Dedifferentiated amniotic fluid mesenchymal stem cell (primary cell): Measurements from ENCODE around the gene AVEN.

Experiments
- DNase-seq: peaks from one replicate; pipeline ENCODE4 v3.0.0-alpha.2; 2016; ENCODE audit errors: extremely low spot score

AVEN gene

DNA sequence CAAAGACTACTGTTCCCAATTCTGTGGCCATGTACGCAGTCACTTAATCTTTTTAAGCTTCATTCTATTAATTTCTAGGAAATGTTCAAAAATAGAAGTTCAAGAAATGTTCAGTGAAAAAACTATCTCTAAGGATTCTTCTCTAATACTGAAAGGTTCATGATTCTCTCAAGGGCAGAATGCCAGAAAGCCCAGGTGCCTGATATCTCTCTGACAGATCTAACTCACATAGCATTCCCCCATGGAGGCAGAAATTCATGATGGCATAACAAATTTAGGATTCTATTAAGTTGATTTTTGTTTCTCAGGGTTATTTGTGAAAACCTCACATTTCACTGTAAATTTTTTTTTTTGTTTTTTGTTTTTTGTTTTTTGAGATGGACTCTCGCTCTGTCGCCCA is 53.3 kb downstream of the AVEN start:
- no peak for DNase-seq

DNA sequence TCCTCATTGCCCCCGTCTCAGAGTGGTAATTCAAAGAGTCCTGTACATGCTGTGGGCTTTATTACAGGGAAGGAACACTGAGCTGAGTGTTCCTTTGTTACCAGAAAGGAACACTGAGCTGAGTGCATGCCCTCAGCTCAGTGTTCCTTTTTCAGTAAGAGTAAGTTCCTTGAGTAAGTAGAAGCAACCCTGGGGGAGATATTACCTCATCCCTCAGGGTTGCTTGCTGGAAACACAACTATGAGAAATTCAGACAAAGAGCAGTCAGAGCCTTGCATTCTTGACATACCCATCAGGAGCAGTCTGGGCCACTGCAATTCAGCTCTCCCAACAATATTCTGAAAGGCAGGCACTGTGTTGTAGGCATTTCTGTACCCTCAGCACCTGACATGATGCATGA is 53.7 kb downstream of the AVEN start:
- peak; percentile 74 for DNase-seq

DNA sequence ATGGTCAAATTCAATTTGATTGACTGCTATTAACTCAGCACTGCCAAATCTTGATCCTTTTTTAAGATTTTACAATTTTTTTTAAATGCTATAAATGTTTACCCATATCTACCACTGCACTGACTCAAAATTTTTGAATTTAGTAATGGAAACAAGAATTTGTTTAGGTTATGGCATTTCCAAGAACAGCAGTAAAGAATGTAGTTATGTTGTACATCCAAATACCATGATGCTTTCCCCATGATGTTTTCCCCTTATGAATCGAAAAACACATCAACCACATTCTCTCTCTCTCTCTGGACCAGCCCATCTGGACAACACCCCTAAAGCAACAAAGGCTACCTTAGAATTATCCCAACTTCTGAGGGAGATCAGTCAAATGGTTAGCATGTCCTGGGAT is 56.5 kb downstream of the AVEN start:
- DNase-seq, result no peak

GRCh38 chr15:33980159-33980558 is 58.8 kb downstream of the AVEN start:
- DNase-seq, result no peak

- DNase-seq, result no peak
These were observed 63.9 kb downstream of the AVEN start for GRCh38 chr15:33975022-33975565.

DNA sequence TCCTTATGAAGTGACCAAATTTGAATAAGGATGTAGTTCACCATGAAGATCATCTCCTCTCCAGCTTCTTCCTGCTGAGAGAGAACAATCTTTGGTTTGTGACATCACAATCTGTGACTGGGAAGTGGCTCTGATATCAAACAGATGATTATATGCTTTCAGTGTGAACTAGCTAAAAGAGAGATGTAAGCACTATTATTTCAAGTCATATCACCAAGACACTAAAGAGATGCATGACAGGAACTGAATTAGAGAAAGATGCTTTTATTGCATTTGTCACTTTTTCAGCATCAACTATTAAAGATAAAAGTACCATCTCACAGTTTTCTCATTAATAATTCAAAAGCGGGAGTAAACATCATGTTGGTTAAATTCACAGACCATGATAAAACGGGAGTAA is 67.2 kb downstream of the AVEN start:
- DNase-seq, result no peak

DNA sequence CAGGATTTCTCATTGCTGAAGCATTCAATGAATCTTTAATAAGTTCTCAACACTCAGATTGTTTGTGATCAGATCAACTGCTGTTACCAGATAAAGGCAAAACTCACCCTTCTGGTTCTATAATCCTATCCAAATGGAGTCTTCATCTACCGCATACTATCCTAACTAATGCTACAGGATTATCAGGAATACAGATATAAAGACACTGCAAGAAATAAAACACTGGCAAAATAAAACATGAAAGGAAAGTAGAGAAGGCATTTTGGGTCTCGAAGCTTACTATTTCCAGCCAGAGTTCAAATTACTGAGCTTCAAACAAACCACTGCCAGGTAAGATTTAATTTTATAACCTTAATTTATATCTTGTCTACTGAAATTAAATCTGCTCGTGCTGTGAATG is 70.2 kb downstream of the AVEN start:
- DNase-seq, result no peak

- DNase-seq, result no peak
These were observed 70.8 kb downstream of the AVEN start, which contains the start of gene CHRM5 for GRCh38 chr15:33968224-33968623. TSS of gene CHRM5 (plus strand) at chr15:33968497. CDS start at chr15:34062718, 94,221 bp downstream.

DNA sequence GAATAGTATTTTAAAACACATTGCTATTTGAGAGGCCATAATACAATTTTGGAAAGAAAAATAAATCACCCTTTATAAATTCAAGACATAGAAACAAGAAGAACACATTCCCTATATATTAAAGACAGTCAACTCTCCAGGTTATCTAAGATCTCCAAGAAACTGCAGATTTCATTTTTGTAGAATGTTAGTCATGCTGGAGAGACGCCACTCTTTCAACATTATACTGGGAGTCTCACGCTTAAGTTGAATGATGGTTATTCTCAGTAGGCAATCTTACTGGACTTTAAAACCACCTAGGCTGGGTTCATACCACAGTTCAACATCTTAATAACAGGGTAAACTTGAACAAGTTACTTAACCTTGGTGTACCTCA is 74.4 kb downstream of the AVEN start:
- no peak for DNase-seq

- no peak for DNase-seq
These were observed 75.0 kb downstream of the AVEN start for GRCh38 chr15:33963831-33964664.

DNA sequence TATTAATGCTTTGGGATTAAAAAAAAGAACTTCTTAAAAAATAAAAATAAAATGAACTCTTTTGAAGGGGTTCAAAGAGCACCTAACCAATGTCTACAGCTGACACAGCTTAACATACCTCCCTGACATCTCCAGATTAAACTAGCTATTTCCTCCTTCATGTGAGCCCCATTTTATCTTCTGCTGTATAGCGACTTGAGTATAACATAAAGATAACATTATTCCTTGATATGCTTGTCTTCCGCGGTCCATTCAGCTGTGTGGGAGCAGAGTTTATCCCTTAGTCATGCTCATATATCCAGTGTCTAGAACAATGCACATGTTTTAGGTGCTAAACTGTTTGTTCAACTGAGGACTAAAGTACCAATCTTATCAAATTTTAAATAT is 78.5 kb downstream of the AVEN start:
- no peak for DNase-seq

DNA sequence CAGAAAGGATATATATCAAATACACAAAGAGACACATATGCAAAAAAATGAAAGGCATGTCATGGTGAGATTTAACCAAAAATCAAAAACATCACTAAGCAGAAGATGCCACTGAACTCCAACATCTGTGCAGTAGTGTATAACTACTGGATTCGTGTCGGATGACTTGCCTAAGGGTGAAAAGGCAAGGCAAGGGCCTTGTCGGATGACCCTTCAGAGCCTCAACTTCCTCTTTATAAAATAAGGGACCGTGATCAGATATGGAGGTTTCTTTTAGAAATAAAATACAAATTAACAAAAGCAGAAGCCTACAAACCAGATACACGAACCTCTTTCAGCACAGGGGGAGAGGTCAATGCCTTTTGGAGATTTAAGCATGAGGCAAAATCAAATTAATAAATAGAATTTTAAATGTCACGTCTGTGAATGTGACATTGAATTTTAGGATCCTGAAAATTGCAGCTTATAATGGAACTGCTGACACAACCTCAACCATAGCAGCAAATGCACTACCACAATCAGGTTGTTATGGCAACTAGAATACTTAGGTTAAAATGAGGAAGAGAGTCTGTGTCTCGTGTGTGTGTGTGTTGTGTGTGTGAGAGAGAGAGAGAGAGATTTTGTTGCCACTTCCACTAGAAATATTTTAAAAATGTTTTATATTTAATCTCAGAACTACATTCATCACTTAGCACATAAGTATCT is 79.0 kb downstream of the AVEN start:
- DNase-seq, result no peak

DNA sequence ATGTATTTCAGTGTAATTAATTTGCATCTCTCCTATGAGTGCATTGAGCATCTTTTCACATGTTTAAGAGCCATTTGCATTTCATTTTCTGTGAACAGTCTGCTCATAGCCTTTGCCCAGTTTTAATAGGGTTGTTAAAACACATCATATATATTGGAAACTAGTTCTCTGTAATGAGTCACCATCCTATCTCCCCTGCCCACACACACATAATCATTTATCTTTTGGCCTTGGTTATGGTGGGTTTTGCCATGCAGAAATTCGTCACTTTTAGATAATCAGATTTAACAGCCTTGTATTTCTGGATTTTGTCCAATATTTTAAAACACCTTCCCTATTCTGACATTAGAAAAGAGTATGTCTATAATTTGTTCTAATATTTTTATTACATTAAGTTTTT is 82.6 kb downstream of the AVEN start:
- DNase-seq, result no peak

DNA sequence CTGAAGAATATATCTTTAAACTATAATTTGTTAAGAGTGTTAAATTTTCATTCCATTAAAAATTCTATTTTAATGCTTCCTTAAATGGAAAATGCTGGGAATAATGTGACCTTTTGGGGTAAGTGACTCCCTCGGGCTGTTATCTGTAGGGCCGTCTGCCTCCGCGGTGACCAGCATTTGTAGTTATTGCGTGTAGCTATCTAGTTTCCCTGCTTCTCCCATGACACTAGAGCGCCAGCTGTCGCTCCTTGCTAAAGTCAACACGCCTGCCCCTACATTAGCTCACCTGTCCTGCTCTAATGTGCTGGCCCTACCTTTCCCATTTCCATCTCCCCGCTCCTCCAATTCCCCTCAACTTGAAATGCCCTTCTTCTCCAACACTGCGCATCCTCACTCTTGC is 83.1 kb downstream of the AVEN start:
- no peak for DNase-seq

DNA sequence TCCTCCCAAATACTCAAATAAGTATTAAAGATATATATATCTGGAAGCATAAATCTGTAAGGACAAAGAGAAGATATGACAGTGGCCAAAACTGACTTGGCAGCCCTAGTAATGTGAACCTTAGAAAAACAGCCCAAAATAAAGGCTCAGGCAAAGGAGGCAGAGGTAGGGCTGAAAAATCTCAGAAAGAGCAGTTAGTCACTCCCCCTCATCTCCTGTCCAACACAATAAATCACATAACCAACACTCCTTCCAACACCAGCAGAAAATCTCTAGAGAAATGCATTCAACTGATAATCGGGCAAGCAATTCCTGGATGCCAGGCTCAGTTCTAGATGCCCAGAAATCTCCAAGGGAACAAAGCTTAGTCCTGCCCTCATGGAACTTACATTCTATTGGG is 92.9 kb downstream of the AVEN start:
- DNase-seq, result no peak

GRCh38 chr15:33941279-33942063 is 97.5 kb downstream of the AVEN start:
- DNase-seq, result no peak

DNA sequence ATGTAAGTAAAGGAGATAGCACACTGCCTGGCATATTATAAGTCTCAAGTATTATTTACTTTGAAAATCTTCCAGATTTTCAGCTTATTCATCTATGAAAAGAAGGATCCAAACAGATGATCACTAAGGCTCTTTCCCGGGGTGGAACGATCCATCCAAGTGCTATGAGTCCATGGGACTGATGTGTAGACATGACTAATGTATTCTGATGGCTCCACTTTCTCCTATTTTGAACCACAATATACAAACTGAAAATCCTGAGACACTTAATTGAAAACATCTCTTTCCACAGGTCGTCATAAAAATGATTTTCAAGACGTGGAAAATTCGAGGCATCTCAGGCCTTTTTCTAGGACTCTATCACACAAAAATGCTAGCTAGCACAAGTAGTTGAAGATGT is 104.1 kb downstream of the AVEN start:
- DNase-seq, result no peak

DNA sequence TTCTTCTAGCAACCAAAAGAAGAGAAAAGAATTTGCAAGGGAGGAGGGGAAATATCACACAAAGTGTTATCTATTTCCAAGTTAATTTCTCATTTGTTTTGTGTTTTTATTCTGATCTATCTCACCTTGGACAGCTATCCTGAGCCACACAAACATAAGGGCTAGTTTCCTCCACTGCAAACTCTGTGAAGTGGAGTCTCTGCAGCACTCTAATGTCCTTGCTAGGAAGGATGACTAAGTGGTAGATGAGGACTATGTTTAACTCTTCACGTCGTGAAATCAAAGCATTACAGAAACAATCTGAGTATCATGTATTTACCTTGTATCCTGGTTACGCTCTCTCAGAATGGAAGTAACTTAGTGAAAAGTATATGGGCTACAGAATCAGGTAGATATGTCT is 104.6 kb downstream of the AVEN start:
- DNase-seq, result no peak

DNA sequence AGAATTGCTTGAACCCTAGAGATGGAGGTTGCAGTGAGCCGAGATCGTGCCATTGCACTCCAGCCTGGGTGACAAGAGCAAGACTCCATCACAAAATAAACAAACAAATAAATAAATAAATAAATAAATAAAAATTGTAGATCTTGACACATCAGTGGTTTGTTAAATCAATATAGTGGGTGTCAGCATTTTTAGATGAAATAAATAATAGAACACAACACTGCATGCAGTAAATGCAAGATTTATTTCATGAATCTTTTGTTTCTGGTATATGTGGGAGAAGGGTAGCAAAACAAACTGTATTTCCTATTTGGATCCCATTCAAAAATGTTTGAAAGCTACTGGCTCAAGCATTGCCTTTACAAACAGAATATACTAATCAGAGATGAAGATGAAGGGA is 106.3 kb downstream of the AVEN start:
- DNase-seq, result no peak

DNA sequence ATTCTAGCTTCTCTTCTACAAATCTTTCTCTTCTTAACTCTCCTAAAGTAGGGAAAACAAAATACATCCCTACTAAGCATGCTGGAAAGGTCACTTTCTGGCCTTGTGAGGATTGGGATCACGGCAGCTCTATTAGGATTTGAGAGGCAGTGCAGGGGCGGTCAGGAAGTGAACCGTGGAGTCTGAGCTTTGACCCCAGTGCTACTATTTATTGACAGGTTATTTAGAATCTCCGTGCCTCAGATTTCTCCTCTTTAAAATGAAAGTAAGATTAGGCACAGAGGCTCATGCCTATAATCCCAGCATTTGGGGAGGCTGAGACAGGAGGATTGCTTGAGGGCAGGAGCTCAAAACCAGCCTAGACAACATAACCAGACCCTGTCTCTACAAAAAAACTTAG is 112.7 kb downstream of the AVEN start:
- no peak for DNase-seq

DNA sequence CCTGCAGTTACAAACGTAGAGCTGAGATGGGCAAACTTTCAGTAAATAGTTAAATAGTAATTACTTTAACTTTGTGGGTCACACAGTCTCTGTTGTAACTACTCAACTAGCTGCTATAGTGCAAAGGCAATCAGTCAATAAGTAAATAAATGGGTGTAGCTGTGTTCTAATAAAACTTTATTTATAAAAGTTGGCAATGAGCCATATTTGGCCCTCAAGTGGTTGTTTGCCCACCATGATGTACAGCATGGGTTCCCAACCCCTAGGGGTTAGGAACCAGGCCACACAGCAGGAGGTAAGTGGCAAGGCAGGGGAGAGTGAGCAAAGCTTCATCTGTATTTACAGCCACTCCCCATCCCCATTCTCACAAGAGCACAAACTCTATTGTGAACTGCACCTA is 115.6 kb downstream of the AVEN start:
- DNase-seq, result no peak
